ENCODE data around the gene SPAG16.
"Not testable (repeated sequence)": the region's sequence is repeated elsewhere in the genome, so short reads cannot be mapped to it uniquely, and the experiment has no call there.

The SPAG16 gene

GRCh38 chr2:213252206-213252605 is 32.1 kb upstream of the SPAG16 start:
- Mint-ChIP-seq H3K27me3 (peaks cover 5% of the 10 kb centered on the region), H3K36me3 (no peaks in the 10 kb centered on the region), H3K4me1 (ENCODE audit: low read depth) (peaks cover 2% of the 10 kb centered on the region), H3K9me3 (ENCODE audit: low read depth) (no peaks in the 10 kb centered on the region), H3K27ac (no peak overlapping the region), H3K4me3 (no peak overlapping the region)

DNA sequence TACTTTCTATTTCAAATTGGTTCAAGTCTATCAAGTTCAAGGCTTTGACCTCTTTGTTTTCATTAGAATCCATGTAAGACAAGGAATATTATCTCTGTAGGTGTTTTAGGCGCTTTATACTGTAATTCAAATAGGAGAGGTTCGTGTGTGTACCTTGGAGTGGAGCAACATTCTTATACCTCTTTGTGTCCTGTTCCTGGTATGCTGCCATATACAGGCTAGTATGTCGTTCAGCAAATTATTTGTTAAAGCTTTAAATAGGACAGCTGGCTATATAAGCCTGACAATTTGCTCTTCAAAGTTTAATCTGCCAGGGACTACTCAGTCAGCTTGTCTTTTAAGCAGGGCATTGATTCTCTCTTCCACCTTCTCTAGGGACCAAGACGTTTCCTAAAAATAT is 31.1 kb upstream of the SPAG16 start:
- peaks cover 2% of the 10 kb centered on the region for H3K4me1 Mint-ChIP-seq (ENCODE audit: low read depth)
- no peak overlapping the region for H3K27ac Mint-ChIP-seq
- no peaks in the 10 kb centered on the region for H3K36me3 Mint-ChIP-seq
- H3K9me3 Mint-ChIP-seq (ENCODE audit: low read depth) = no peaks in the 10 kb centered on the region
- H3K27me3 Mint-ChIP-seq = peaks cover 5% of the 10 kb centered on the region
- H3K4me3 Mint-ChIP-seq = no peak overlapping the region

DNA sequence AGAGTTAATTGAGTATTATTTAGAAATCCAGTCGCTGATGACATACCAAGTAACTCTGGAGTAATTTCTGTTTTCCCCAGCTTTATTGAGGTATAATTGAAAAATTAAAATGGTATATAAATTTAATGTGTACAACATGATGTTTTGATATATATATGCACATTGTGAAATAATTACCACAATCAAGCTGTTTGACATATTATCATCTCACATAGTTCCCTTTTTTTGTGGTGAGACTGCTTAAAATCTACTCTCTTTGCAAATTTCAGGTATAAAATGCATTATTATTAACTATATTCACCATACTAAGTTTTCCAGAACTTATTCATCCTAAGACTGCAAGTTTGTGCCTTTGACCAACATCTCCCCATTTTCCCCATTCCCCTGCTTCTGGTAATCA is 25.0 kb upstream of the SPAG16 start:
- H3K4me1 Mint-ChIP-seq (ENCODE audit: low read depth) = no peaks in the 10 kb centered on the region
- H3K4me3 Mint-ChIP-seq = no peak overlapping the region
- no peaks in the 10 kb centered on the region for H3K27me3 Mint-ChIP-seq
- H3K27ac Mint-ChIP-seq = no peak overlapping the region
- H3K36me3 Mint-ChIP-seq = no peaks in the 10 kb centered on the region
- no peaks in the 10 kb centered on the region for H3K9me3 Mint-ChIP-seq (ENCODE audit: low read depth)

- no peaks in the 10 kb centered on the region for H3K27me3 Mint-ChIP-seq
- no peak overlapping the region for H3K27ac Mint-ChIP-seq
- no peaks in the 10 kb centered on the region for H3K4me1 Mint-ChIP-seq (ENCODE audit: low read depth)
Measured at GRCh38 chr2:213261237-213261636, 23.0 kb upstream of the SPAG16 start.

GRCh38 chr2:213261715-213262114 is 22.5 kb upstream of the SPAG16 start:
- Mint-ChIP-seq H3K9me3 (ENCODE audit: low read depth) (no peaks in the 10 kb centered on the region), H3K27ac (no peak overlapping the region), H3K4me1 (ENCODE audit: low read depth) (no peaks in the 10 kb centered on the region), H3K36me3 (no peaks in the 10 kb centered on the region), H3K27me3 (no peaks in the 10 kb centered on the region), H3K4me3 (no peak overlapping the region)

More at GRCh38 chr2:213261237-213261636, 23.0 kb upstream of the SPAG16 start:
- H3K9me3 Mint-ChIP-seq (ENCODE audit: low read depth) = no peaks in the 10 kb centered on the region
- H3K36me3 Mint-ChIP-seq = no peaks in the 10 kb centered on the region
- no peak overlapping the region for H3K4me3 Mint-ChIP-seq

- Mint-ChIP-seq H3K27me3 (no peaks in the 10 kb centered on the region), H3K4me3 (no peak overlapping the region), H3K9me3 (ENCODE audit: low read depth) (no peaks in the 10 kb centered on the region), H3K4me1 (ENCODE audit: low read depth) (no peaks in the 10 kb centered on the region), H3K36me3 (no peaks in the 10 kb centered on the region), H3K27ac (no peak overlapping the region)
Measured at GRCh38 chr2:213265679-213266078, 18.6 kb upstream of the SPAG16 start.

GRCh38 chr2:213266421-213266820 is 17.8 kb upstream of the SPAG16 start:
- Mint-ChIP-seq H3K27me3 (no peaks in the 10 kb centered on the region), H3K4me3 (no peak overlapping the region), H3K36me3 (no peaks in the 10 kb centered on the region), H3K4me1 (ENCODE audit: low read depth) (no peaks in the 10 kb centered on the region), H3K27ac (no peak overlapping the region), H3K9me3 (ENCODE audit: low read depth) (no peaks in the 10 kb centered on the region)

DNA sequence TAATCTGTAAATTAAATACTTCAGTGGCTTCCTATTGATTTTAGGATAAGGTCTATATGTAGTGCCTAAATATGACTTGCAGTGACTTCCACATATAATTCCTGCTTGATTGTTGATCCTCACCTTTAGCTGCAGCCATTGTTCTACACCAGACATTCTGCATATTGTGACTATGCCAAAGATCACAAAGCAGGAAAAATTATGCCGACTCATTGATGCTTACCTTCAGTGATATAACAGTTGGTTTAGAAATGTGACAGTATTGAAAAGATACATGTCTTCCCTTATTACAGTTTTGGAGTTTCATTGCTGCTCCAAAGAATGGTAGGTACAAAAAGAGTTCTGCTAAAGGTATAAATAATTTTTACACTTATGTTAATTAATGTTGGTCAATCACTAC is 12.3 kb upstream of the SPAG16 start:
- Mint-ChIP-seq H3K4me1 (ENCODE audit: low read depth) (no peaks in the 10 kb centered on the region), H3K9me3 (ENCODE audit: low read depth) (no peaks in the 10 kb centered on the region), H3K27ac (no peak overlapping the region), H3K4me3 (no peak overlapping the region), H3K27me3 (peaks cover 3% of the 10 kb centered on the region), H3K36me3 (peaks cover under 1% of the 10 kb centered on the region)

- no peaks in the 10 kb centered on the region for H3K9me3 Mint-ChIP-seq (ENCODE audit: low read depth)
- H3K4me3 Mint-ChIP-seq = no peak overlapping the region
- H3K27me3 Mint-ChIP-seq = peaks cover 3% of the 10 kb centered on the region
- no peak overlapping the region for H3K27ac Mint-ChIP-seq
- H3K36me3 Mint-ChIP-seq = peaks cover 5% of the 10 kb centered on the region
- H3K4me1 Mint-ChIP-seq (ENCODE audit: low read depth) = no peaks in the 10 kb centered on the region
Measured at GRCh38 chr2:213274143-213274542, 10.1 kb upstream of the SPAG16 start.

- H3K27ac Mint-ChIP-seq = no peak overlapping the region
- peaks cover 3% of the 10 kb centered on the region for H3K27me3 Mint-ChIP-seq
- no peak overlapping the region for H3K4me3 Mint-ChIP-seq
Measured at GRCh38 chr2:213275265-213275664, 9.0 kb upstream of the SPAG16 start.

GRCh38 chr2:213277134-213277533 is 7.1 kb upstream of the SPAG16 start:
- not testable (repeated sequence) for H3K27ac Mint-ChIP-seq; H3K36me3 Mint-ChIP-seq; H3K4me3 Mint-ChIP-seq; H3K9me3 Mint-ChIP-seq (ENCODE audit: low read depth); H3K4me1 Mint-ChIP-seq (ENCODE audit: low read depth); H3K27me3 Mint-ChIP-seq

More at GRCh38 chr2:213275265-213275664, 9.0 kb upstream of the SPAG16 start:
- Mint-ChIP-seq H3K4me1 (ENCODE audit: low read depth) (no peaks in the 10 kb centered on the region), H3K36me3 (peaks cover 5% of the 10 kb centered on the region), H3K9me3 (ENCODE audit: low read depth) (no peaks in the 10 kb centered on the region)

DNA sequence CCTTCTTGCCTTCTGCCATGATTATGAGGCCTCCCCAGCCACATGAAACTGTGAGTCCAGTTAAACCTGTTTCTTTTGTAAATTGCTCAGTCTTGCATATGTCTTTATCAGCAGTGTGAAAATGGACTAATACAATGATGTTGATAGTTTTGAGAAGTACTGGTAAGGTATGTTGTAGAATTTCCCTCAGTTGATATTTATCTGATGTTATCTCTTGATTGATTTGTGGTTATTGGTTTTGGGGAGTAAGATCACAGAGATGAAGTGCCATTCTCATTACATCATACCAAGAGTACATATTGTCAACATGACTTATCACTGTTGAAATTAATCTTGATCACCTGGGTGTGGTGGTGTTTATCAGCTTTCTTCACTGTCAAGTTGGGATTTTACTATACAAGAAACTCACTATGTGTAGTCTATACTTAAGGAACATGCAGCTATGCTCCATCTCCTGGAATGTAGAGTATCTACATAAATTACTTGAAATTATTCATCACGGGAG is 5.1 kb upstream of the SPAG16 start:
- Mint-ChIP-seq H3K27me3 (peaks cover 3% of the 10 kb centered on the region), H3K36me3 (peaks cover 5% of the 10 kb centered on the region), H3K4me1 (ENCODE audit: low read depth) (peaks cover 14% of the 10 kb centered on the region)

GRCh38 chr2:213279971-213280370 is 4.3 kb upstream of the SPAG16 start:
- Mint-ChIP-seq H3K27me3 (peaks cover 3% of the 10 kb centered on the region), H3K4me1 (ENCODE audit: low read depth) (peaks cover 18% of the 10 kb centered on the region), H3K27ac (no peak overlapping the region), H3K9me3 (ENCODE audit: low read depth) (no peaks in the 10 kb centered on the region), H3K4me3 (no peak overlapping the region), H3K36me3 (peaks cover 5% of the 10 kb centered on the region)

More for the DNA sequence above, 5.1 kb upstream of the SPAG16 start:
- no peak overlapping the region for H3K4me3 Mint-ChIP-seq
- H3K9me3 Mint-ChIP-seq (ENCODE audit: low read depth) = no peaks in the 10 kb centered on the region
- no peak overlapping the region for H3K27ac Mint-ChIP-seq

- Mint-ChIP-seq H3K27ac (no peak overlapping the region), H3K4me3 (no peak overlapping the region), H3K9me3 (ENCODE audit: low read depth) (no peaks in the 10 kb centered on the region), H3K36me3 (peaks cover 5% of the 10 kb centered on the region), H3K4me1 (ENCODE audit: low read depth) (peaks cover 29% of the 10 kb centered on the region), H3K27me3 (no peaks in the 10 kb centered on the region)
Measured at GRCh38 chr2:213281156-213281555, 3.1 kb upstream of the SPAG16 start.

- Mint-ChIP-seq H3K9me3 (ENCODE audit: low read depth) (no peaks in the 10 kb centered on the region), H3K4me3 (peak overlapping the region; percentile 93), H3K4me1 (ENCODE audit: low read depth) (peaks cover 42% of the 10 kb centered on the region), H3K27ac (no peak overlapping the region), H3K36me3 (no peaks in the 10 kb centered on the region), H3K27me3 (no peaks in the 10 kb centered on the region)
Measured at GRCh38 chr2:213285404-213285803, 1.1 kb downstream of the SPAG16 start.

DNA sequence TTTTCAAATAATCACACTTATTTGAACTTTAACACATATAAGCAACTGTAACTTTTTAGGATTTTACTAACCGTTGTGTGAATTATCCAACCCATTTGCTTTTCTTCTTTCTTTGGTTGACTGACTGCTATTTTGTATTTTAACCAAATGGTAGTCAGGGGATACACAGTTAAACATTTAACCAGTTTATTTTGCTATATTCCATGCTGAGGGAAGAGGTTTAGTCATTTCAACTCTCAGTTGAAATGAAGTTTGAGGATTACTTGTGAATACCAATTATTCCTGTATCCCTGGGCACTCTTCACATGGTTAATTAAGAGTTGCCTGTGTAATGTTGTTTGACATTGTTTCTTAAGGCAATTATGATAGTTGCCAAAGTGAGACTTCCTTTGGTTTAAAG is 1.9 kb downstream of the SPAG16 start:
- Mint-ChIP-seq H3K9me3 (ENCODE audit: low read depth) (no peaks in the 10 kb centered on the region), H3K27ac (no peak overlapping the region), H3K4me3 (no peak overlapping the region), H3K27me3 (no peaks in the 10 kb centered on the region), H3K4me1 (ENCODE audit: low read depth) (peaks cover 42% of the 10 kb centered on the region), H3K36me3 (no peaks in the 10 kb centered on the region)

Measured in activated naive CD8-positive, alpha-beta T cell (primary cell).